GM19240 (cell line): Measurements from ENCODE around the gene IGFL3.
"Not testable (repeated sequence)": the region's sequence is repeated elsewhere in the genome, so short reads cannot be mapped to it uniquely, and the experiment has no call there.

Experiments
- DNase-seq: peaks from one replicate; pipeline ENCODE4 v3.0.0; 2011; ENCODE audit warnings: low spot score; ENCODE audit not compliant: insufficient read length

The IGFL3 gene

DNA sequence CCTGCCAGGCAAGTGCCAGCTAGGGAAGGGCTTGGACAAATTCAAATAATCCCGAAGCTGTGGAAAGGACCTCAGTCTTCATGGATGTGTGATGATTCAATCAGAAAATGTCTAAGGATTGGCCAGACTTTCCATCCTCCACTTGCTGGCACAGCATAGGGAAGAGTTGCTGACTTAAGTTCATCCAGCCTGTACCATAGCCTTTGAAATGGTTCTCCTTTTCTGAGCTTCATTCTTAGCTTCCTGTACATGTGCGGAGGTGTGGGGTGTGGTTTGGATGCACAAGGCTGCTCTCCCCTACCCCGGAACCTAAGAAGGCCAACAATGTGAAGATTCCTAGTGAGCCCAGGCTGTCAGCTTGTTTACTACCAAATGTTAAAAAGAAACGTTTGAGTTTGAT lies 959 bp upstream of the IGFL3 start:
- no peak for DNase-seq

DNA sequence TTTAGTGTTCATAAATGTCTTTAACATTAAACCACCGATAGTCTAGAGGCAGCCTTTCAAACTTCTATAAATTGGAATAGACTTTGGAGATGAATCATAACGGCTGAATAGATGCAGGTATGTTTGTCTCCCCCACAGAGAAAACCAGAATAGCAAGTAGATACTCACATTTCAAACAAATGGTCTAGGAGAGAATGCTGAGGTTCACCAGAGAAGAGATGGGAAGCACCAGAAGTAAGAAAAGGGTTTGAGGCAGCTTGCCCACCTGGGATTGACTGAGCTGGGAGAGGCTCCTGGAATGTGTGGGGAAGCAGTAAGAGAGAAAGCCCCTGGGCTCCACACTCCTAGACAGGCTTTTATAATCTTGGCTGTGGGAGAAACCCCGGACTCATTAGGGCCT lies 6.4 kb downstream of the IGFL3 start:
- DNase-seq = no peak

DNA sequence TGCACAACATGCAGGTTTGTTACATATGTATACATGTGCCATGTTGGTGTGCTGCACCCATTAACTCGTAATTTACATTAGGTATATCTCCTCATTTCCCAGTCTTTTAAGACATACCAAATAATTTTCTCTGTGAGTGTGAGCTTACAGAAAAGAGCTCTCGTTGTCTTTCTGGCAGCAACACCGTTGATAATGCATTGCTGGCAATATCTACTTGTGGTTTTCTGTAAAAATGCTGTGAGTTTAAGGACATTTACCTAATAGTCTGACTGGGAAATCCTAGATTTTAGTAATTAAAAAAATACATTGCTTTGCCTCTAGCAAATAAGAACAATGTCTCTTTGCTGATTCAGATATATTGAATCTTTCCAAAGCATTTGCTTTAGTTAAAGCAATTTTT lies 8.4 kb downstream of the IGFL3 start:
- DNase-seq = no peak

DNA sequence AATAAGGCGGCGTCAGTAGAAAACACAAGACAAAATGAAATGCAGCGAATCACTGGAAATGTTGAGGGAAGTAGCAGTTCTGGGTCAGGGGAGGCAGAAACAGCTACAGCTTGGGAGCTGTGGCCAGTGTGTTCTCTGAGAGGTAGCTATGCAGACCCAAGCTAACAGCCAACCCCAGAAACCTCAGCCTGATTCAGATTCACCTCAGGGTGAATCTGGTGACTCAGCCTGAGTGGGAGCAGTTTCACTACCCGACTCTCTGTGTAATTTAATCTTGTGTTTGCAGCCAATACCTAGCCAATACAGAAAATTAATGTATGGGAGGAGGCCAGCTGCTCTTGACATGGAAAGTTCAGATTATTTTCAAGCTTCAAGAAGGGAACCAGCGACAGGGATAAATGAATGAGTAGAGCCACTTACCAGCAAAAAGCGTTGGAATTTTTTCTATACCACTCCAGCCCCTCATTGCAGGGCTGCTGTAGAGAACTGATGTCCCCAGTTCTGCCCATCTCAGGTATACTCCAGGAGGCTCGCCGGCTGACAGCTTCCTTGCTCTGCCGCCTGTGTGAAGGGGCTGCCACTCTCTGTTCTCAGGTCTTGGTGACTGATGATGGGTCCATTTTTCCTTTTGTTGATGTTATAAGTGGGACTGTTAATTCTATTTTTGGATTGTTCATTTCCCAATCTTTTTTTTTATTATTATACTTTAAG lies 8.9 kb downstream of the IGFL3 start:
- peak; percentile 38 for DNase-seq

DNA sequence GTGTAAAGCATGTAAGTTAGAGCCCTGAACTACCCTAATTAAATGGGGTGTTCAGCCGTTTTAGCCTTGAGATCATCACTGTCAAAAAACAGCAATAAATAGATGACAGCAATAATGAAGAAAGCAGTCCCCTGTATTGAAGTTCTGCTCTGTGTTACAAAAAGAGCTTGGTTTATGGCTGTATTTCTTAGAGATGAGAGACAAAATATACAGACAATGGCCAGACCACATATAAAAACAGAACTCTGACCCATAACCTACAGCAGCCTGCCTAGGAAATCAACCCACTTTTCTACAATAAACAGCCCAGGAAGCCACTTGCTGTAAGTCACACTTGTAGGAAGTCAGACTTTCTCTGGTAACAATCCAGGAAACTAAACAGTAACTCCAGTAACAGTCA lies 10.8 kb downstream of the IGFL3 start:
- no peak for DNase-seq

DNA sequence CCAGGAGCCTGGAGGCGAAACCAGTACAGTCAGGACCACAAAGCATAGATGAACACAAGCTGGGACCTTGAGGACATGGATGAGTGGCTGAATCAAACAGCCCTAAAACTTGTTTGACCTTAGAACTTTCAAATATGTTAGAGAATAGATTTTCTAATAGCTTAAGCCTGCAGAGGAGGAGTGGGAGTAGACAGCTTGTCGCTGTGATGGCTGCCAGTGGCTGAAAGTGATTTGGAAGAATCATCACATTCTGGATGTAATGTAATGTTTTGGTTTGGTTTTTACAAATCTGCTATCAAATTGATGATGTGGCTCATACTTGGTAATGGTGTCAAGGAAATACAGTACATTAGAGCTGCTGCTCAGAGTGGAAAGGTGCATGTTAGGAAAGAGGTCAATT lies 12.0 kb downstream of the IGFL3 start:
- DNase-seq = no peak

DNA sequence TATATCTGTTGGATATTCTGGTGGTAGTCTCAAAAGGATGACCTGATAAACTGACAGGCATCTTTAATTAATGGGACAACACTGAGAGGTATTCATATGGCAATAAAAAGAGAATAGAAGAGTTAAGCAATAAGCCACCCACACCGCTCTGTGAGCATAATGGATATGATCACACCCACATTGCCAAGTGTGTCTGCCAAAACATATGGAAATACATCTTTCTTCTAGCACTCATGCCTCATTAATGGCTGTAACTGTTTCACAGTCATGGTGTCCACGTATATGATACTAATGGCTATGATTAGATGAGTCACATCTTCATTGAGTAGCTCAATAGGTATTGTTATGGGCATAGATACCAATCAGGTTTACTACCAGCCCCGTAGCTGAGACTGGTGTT lies 13.1 kb downstream of the IGFL3 start:
- no peak for DNase-seq

DNA sequence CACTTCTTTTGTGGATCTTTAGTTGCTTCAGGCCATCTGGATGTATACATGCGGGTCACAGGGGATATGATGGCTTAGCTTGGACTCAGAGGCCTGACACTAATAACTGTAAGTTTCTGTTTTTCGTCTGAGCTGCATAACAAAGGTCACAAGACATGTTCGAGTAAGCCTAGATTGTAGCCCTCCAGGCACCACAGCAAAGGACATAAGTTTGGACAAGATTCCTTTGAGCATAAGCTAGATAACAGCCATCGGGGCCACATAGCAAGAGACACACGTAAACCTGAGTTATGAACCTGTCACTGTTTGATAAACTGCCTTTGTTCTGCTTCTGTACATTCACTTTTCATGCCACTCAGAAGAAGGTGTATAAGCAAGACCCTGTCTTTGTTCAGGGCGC lies 14.6 kb downstream of the IGFL3 start:
- no peak for DNase-seq

DNA sequence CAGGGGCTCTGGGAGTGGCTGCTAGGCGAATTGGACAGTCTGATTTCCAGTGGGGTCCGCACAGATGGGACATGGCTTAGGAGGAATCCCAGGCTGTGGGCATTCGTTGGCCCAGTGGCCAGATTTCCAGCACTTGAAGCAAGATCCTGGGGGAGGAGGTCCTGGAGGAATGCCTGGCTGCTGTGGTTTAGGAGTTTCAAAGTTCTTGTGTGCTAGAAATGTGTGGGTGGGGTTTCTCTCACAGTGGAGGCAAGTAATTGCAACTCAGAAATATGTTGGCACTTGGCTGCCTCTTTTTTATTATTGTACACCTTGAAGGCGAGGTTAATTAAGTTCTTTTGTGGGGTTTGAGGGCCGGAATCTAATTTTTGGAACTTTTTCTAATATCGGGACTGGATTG lies 17.1 kb downstream of the IGFL3 start:
- no peak for DNase-seq

DNA sequence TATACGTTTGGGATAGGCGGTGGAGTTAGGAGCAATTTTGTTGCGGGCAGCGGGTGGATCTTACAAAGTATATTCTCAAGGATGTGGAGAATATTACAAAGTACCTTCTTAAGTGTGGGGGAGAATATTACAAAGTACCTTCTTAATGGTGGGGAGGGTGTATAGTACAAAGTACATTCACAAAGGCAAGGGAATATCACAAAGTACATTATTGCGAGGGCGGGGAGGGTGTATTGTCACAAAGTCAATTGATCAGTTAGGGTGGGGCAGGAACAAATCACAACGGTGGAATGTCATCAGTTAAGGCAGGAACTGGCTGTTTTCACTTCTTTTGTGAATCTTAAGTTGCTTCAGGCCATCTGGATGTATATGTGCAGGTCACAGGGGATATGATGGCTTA lies 22.2 kb downstream of the IGFL3 start:
- DNase-seq = not testable (repeated sequence)

DNA sequence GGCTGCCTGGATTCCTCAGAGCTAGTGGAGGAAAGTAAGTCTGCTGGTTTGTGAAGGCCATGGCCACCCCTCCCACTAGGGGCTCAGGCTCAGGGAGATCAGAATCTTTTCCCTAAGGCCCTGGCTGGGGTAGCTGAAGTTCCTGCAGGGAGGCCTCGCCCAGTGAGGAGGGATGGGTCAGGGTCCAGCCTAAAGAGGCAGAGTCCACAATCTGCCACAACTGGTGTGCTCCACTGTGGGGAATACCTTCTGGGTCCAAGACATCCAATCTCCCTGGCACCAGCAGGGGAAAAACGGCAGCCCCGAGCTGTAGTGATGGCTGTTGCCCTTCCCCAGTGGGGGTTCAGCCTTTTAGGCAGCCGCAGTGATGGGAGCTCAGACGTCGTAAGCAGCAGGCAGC lies 23.2 kb downstream of the IGFL3 start:
- DNase-seq = no peak

DNA sequence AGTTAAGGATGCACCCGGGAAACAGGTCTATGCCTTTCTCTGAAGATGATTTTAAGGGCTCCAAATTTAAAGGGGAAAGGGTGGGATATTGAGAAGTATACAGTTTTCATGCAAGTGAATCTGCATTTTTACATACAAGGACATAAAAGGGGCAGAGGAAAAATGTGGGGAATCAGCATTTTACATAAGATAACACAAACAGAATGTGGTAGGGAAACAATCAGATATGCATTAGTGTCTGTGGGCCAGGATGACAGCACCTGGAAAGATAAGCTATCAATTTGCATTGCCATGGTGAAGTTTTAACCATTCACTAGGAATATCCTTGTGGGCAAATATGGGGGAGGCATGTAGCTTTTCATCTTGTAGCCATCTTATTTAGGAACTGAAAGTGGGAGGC lies 24.1 kb downstream of the IGFL3 start:
- DNase-seq = no peak

DNA sequence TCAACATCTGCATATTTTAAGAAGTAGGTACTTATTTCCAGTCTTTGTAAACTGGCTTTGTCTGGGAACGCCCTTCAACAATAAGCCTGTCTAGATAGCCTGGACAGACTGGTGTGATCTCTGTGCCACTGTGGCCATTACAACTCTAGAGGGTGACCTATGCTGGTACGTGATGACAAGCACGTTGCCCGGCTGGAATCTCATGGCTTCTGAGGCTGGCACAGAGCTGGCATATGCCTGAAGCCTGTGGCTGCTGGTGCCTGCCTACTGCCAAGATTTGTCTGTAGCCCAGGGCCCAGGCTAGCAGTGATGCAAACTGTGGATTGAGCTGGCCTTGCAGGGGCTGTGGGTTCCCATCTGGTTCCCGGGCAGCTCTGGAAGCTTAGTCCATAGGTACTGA lies 34.0 kb downstream of the IGFL3 start:
- no peak for DNase-seq

DNA sequence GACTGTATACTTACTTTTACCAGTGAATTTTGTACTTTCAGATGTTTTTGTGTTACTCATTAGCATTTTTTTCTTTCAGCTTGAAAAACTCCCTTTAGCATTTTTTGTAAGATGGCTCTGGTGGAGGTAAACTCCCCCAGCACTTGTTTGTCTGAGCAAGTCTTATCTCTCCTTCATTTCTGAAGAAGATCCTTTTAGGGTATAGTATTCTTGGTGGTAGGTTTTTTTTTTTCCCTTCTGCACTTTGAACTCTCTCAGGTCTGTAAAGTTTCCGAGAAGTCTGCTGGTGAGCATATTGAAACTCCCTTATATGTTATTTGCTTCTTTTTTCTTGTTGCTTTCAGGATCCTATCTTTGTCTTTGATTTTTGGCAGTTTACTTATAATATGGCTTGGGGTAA lies 35.1 kb downstream of the IGFL3 start:
- no peak for DNase-seq

DNA sequence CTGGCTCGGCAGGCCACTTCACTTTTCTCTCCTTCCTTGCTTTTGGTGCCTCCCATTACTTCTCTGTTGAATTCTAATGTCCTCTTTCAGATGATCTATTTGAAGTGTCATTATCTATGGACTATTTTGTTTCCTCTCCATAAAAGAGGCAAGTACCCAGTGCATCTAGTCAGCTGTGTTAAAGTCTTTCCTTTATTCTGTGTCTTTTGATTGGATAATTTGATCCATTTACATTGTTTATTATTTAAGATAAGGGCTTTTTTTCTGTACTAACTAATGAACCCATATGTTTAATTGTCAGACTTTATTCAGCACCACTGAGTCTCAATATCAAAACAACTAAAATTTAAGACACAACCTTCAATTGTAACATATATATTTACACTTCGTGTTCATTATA lies 36.4 kb downstream of the IGFL3 start:
- DNase-seq = no peak

DNA sequence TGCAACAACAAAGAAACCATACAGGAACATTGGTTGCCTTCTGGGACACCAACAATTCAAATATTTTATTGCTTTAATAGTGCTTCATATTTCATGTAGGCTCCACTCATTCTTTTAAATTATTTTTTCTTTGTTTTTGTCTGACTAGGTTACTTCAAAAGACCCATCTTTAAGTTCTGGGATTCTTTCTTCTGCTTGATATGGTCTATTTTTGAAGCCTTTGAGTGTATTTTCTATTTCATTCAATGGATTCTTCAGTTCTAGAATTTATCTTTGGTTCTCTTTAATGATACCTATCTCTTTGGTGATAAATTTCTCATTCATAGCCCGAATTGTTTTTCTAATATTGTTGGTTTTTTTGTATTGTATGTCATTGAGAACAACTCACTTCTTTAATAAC lies 38.6 kb downstream of the IGFL3 start:
- no peak for DNase-seq

DNA sequence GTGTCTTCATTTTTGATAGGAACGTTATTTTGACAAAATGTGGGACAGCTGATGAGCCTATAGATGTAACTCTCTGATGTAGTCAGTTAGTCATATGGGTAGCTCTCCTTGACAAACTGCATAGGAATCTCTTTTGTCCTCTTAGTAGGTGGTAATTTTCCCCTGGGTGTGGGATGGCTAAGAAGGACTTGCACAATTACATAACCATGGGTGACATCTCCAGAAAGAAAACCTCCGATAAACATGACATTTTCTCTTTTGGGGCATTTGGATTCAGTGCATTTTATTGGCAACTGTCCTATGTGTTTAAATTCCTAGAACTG lies 41.8 kb downstream of the IGFL3 start:
- no peak for DNase-seq

DNA sequence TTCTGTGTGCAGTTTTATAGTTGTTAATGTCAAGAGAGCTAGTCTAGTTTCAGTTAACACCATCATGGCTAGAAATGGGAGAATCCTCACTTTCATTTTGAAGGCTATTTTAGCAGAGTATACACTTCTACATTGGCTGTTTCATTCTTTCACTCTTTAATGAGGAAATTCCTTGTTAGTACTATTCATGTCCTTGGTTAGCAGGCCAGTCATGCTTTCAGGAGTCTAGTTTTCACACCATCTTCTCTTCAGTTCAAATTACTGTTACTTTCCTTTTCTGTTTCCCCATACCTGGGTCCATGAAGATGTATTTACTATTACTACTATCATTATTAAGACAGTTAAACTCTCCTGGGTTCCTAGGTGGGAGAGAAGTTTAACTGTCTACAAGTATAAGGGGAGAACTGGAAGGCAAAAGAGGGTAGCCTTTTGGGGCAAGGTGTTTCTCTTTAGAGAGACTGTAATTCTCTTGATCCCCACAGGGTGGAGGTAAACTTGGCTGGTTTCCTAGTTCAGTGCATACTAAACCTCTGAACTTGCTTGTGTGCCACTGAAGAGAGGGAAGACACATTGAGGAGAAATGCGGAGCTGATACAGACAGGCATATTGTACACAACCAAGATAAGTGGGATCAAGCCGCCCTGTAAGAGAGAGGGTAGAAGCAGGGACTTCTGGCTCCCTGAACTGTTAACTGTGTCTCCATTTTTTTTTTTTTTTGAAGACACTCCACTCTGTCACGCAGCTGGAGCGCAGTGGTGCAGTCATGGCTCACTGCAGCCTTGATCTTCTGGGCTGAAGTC lies 42.4 kb downstream of the IGFL3 start:
- peak; percentile 30 for DNase-seq

DNA sequence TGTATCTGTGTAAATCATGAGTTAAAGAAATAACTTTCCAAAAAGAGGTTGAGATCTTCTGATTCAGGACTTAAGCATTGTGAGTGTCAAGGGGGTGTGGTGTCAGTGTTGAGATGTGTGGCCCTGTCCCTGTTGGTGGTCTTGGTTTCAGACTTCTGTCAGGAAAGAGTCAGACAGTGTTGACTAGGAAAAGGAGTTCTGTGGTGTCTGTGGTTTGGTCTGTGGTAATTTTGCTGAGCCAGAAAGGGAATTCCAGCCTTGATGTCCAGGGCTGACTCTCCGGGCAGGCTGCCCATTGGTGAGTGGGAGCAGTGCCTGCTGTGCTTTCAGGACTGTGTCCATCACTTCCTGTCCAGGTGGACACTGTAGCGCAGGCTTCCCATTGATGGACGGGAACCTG lies 43.9 kb downstream of the IGFL3 start:
- DNase-seq = no peak

DNA sequence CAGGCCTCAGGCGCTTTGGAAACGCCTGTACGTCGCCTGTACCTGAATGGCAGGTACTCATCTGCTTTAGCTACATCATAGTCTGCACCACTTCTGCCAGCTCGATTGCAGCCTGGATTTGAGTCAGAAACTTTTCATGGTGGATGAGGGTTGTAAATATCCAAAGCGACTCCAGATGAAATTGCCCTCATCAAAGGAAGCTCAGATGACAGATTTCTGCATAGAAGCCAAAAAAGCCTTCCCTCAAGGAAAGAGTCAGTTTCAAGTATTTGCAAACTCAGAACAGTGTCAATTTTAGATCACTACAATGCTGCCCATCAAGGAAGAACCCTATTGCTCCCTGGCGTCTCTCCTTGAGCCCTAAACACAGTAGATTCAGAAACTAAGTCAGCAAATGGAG lies 44.9 kb downstream of the IGFL3 start:
- no peak for DNase-seq

DNA sequence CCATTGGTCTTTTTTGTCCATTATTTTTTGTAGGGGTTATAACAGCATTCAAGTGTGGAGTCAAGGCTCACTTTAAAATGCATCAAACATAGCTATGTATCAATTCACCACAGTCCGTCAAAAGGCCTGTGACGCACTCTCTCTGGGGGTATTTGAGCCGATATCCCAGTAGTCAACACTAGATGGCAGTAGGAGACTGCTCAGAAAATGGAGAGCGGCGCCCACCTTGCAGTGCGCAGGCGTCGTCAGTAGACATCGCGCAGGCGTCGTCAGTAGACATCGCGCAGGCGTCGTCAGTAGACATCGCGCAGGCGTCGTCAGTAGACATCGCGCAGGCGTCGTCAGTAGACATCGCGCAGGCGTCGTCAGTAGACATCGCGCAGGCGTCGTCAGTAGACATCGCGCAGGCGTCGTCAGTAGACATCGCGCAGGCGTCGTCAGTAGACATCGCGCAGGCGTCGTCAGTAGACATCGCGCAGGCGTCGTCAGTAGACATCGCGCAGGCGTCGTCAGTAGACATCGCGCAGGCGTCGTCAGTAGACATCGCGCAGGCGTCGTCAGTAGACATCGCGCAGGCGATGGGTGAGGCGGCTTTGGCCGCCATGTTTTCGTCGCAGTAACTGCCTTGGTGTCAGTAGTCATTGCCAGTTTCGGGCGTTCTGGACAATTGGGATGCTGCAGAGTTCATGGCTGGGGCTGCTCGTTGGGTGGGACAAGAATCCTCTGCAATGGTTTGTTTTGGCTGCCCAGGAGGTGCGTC lies 45.7 kb downstream of the IGFL3 start:
- not testable (repeated sequence) for DNase-seq

DNA sequence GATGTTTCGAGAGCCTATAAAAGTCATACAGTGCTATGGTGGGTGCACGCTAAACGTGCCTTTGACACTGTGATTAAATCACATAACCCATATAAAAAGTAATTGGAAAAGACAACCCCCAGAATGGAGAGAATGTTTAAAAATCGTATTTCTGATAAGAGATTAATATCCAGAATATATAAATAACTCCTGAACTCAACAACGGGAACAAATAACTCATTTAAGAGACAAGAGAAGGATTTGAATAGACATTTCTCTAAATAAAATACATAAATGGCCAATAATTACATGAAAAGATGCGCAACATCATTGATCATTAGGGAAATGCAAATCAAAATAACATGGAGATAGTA lies 46.7 kb downstream of the IGFL3 start:
- no peak for DNase-seq
